ENCODE measurements around the gene PKNOX2. TPM values are rescaled to one million over a fixed set of nuclear protein-coding genes. Genes with fewer than 3 reads are reported as not detected.

PKNOX2 gene
- total RNA-seq, 4 donors from 2014 or later, result 0.40 to 5.9 (median 1.1) TPM; not detected in 1

GRCh38 chr11:125281831-125282595 is 117.5 kb downstream of the PKNOX2 start:
- 65 to 70% methylated on average over 11 of the region's 12 CpGs for WGBS, 2 donors
- H3K4me1 ChIP-seq, result peaks cover 0 to 6% (median 0%) of the 10 kb centered on the region in 3 donors
- DNase-seq, result no peak
- no peak for TF ChIP-seq POLR2A (IDR thresholded peaks at IDR 0.05)
- TF ChIP-seq, protein P1, sequence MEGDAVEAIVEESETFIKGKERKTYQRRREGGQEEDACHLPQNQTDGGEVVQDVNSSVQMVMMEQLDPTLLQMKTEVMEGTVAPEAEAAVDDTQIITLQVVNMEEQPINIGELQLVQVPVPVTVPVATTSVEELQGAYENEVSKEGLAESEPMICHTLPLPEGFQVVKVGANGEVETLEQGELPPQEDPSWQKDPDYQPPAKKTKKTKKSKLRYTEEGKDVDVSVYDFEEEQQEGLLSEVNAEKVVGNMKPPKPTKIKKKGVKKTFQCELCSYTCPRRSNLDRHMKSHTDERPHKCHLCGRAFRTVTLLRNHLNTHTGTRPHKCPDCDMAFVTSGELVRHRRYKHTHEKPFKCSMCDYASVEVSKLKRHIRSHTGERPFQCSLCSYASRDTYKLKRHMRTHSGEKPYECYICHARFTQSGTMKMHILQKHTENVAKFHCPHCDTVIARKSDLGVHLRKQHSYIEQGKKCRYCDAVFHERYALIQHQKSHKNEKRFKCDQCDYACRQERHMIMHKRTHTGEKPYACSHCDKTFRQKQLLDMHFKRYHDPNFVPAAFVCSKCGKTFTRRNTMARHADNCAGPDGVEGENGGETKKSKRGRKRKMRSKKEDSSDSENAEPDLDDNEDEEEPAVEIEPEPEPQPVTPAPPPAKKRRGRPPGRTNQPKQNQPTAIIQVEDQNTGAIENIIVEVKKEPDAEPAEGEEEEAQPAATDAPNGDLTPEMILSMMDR (IDR thresholded peaks at IDR 0.05), result no peak
- no peaks in the 10 kb centered on the region for H3K27me3 ChIP-seq
- H3K27ac ChIP-seq, result no peak overlapping the region
- intact Hi-C loops (cut with DNase I), result no loop called here
- no peaks in the 10 kb centered on the region for H3K9me3 ChIP-seq
- H3K36me3 ChIP-seq, result no peaks in the 10 kb centered on the region
- no peak overlapping the region for H3K4me3 ChIP-seq

GRCh38 chr11:125282596-125282914 is 118.0 kb downstream of the PKNOX2 start:
- no peak for TF ChIP-seq POLR2A (IDR thresholded peaks at IDR 0.05)
- TF ChIP-seq, protein P1 (IDR thresholded peaks at IDR 0.05), result no peak

DNA sequence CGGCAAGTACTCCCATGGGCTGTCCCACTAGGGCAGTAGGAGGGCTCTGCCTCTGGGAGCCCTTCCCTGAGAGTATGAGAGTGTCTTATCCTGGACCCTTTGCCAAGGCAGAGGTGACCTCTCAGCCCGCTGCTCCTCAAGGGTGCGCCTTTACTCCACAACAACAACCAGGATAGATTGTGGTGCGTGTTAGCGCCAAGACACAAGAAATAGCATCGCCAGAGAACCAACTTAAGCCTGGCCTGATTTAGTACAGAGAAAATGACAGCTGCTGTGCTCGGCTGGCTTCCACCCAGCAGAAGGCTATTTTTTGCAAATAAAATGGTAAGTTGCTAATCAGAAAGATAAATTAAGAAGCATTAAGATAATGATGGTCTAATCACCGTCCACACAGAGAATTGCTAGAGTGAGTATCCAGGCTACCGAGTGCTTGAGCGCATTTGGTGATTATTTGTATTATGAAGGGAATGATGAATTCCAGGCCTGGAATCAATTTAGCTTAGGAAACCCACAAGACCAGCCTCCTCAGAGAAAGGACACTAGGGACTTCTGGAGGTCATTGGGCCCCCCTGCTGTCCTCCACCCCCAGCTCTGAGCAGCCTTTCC is 119.8 kb downstream of the PKNOX2 start:
- no peaks in the 10 kb centered on the region for H3K9me3 ChIP-seq
- no peak overlapping the region for H3K4me3 ChIP-seq
- TF ChIP-seq, protein P1 (IDR thresholded peaks at IDR 0.05), result no peak
- WGBS, 2 donors, result 68 to 90% methylated on average over 9 to 10 of the region's 10 CpGs
- intact Hi-C loops (cut with DNase I), result no loop called here
- DNase-seq, result no peak
- H3K4me1 ChIP-seq, result peaks cover 0 to 14% (median 0%) of the 10 kb centered on the region in 3 donors
- no peaks in the 10 kb centered on the region for H3K36me3 ChIP-seq
- H3K27me3 ChIP-seq, result no peaks in the 10 kb centered on the region
- H3K27ac ChIP-seq, result no peak overlapping the region

More at GRCh38 chr11:125282596-125282914, 118.0 kb downstream of the PKNOX2 start:
- Histone ChIP-seq H3K9me3 (no peaks in the 10 kb centered on the region), H3K27me3 (no peaks in the 10 kb centered on the region), H3K36me3 (no peaks in the 10 kb centered on the region), H3K4me3 (no peak overlapping the region), H3K27ac (no peak overlapping the region), H3K4me1 (peaks cover 0 to 12% (median 0%) of the 10 kb centered on the region in 3 donors)
- 40 to 61% methylated on average over 2 to 3 of the region's 3 CpGs for WGBS, 2 donors
- intact Hi-C loops (cut with DNase I), result no loop called here
- DNase-seq, result no peak

- Histone ChIP-seq H3K4me3 (no peak overlapping the region), H3K4me1 (peaks cover 0 to 14% (median 0%) of the 10 kb centered on the region in 3 donors), H3K27me3 (peaks cover 0 to 5% (median 0%) of the 10 kb centered on the region in 4 donors), H3K36me3 (no peaks in the 10 kb centered on the region), H3K9me3 (no peaks in the 10 kb centered on the region), H3K27ac (no peak overlapping the region)
- intact Hi-C loops (cut with DNase I), result no loop called here
- TF ChIP-seq, protein P1 (IDR thresholded peaks at IDR 0.05), result no peak
- no peak for TF ChIP-seq POLR2A (IDR thresholded peaks at IDR 0.05)
- no peak for DNase-seq
- WGBS, 2 donors, result 88 to 90% methylated on average over 5 to 7 of the region's 7 CpGs
Observed at GRCh38 chr11:125285844-125286243, 121.3 kb downstream of the PKNOX2 start.

GRCh38 chr11:125286486-125286885 is 121.9 kb downstream of the PKNOX2 start:
- no peak for DNase-seq
- no peaks in the 10 kb centered on the region for H3K9me3 ChIP-seq
- H3K27me3 ChIP-seq, result peaks cover 0 to 5% (median 0%) of the 10 kb centered on the region in 4 donors
- peaks cover 0 to 14% (median 0%) of the 10 kb centered on the region in 3 donors for H3K4me1 ChIP-seq
- H3K27ac ChIP-seq, result no peak overlapping the region
- H3K4me3 ChIP-seq, result no peak overlapping the region
- 57 to 89% methylated on average over 1 to 7 of the region's 8 CpGs for WGBS, 2 donors
- H3K36me3 ChIP-seq, result no peaks in the 10 kb centered on the region
- intact Hi-C loops (cut with DNase I), result no loop called here
- TF ChIP-seq, protein P1 (IDR thresholded peaks at IDR 0.05), result no peak
- TF ChIP-seq POLR2A (IDR thresholded peaks at IDR 0.05), result no peak

Data from esophagus squamous epithelium (tissue), 5 donors.